ENCODE data around the gene RTP2.
A peak's percentile ranks its signal among the peaks of the same experiment; 100 is the strongest.
"Not testable (repeated sequence)": the region's sequence is repeated elsewhere in the genome, so short reads cannot be mapped to it uniquely, and the experiment has no call there.

RTP2 gene

DNA sequence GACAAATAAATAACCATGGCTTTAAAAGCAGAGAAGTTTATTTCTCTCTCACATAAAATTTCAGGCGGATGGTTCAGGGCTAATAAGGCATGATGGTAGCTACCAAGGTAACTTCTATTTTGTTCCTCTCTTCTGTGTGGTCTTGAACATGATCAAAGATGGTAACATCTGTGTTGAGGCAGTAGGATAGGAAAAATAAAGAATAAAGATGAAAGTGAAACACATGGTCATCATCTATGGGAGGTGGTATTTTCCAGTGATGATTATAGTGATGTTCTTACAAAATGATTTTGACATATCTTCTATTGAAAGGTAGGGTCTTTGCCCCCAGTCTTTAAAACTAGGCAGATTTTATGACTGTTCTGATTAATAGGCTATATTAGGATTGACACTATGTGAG lies 17.9 kb downstream of the RTP2 start:
- DNase-seq (ENCODE audit: insufficient read length, low spot score) = no peak
- no peak for FAIRE-seq
- TF ChIP-seq CTCF (IDR thresholded peaks at IDR 0.05; ENCODE audit: insufficient read depth, missing control alignments) = no peak

- FAIRE-seq; DNase-seq (ENCODE audit: insufficient read length, low spot score): not testable (repeated sequence)
These were observed 20.6 kb downstream of the RTP2 start for GRCh38 chr3:187681756-187682155.

DNA sequence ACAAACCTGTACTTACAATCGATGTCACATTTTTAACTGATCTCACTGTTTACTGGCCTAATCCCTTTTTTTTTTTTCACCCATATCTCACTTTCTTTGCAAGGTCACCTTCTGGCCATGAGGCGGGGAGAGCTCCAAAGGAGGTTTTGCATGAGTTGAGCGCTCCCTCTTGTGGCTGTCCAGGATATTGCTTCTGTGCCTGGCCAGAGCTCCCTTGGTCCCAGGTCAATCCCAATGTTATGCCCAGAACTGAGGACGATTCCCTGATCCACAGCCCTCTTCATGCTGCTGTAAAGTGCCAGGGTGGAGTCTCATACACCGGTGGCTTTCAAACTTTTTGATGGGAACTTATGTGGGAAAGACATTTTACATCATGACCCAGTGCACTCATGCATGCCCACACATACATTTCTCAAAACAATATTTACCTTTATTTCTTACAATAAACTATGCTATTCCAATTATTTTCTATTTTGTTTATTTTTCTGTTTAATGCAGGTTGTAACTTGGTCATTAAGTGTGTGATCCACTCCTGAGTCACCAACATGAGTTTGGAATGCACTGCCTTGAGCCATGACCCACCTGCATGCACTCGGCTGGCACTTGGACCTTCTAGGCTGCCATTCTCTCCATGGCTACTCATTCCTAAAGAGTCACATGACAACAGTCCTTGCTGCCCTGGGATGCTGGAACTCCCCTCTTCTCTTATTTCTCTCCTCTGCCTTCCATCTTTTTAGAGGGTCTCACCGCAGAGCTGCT lies 22.5 kb downstream of the RTP2 start:
- FAIRE-seq (no peak), DNase-seq (ENCODE audit: insufficient read length, low spot score) (no peak)
- TF ChIP-seq CTCF (IDR thresholded peaks at IDR 0.05; ENCODE audit: insufficient read depth, missing control alignments) = peak; percentile 91

DNA sequence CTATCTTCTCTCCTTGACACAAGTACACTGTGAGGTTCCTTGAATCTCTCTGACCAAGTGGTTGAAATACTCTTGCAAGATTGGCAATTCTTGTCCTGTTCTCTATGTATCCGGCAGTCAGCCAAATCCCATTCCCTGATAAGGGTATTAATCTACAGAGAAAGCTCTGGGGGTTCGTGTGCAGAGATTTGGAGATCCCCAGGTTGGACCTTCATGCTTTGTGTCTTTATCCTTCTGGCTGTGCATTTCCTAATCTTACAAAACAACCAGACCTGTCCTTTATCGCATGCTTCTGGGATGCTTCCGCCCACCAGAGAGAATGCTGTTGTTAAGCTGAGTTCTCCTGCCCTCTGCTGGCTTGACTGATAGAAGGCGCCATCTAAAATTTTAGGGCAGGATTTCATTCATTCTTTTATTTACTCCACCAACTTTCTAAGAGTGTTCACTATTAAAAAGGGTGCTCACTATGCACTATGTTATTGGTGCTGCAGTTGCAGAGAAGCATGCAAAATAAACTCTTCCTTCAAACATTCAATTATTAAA lies 23.6 kb downstream of the RTP2 start:
- peak; percentile 61 for TF ChIP-seq CTCF (IDR thresholded peaks at IDR 0.05; ENCODE audit: insufficient read depth, missing control alignments)
- FAIRE-seq (no peak), DNase-seq (ENCODE audit: insufficient read length, low spot score) (no peak)

- FAIRE-seq (no peak), DNase-seq (ENCODE audit: insufficient read length, low spot score) (no peak)
- TF ChIP-seq CTCF (IDR thresholded peaks at IDR 0.05; ENCODE audit: insufficient read depth, missing control alignments) = no peak
These were observed 24.8 kb downstream of the RTP2 start for GRCh38 chr3:187677604-187678003.

DNA sequence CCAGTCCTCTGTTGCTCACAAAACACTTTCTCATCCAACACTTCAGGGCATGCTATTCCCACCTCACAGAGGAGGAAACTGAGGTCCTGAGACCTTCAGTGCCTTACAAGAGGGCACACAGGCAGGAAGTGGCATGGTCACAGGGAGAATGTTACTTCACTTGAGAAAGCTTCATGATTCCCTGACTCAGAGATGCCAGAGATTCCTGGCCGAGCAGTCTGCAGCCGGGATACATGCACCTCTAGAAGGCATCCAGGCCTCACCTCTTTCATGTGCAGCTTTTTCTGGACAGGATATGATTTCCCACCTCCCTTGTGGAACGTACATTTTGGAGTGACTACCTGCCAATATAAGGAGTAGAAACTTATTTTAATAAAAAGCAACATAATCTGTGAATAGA lies 29.3 kb downstream of the RTP2 start:
- TF ChIP-seq CTCF (IDR thresholded peaks at IDR 0.05; ENCODE audit: insufficient read depth, missing control alignments) = no peak
- DNase-seq (ENCODE audit: insufficient read length, low spot score) (no peak), FAIRE-seq (no peak)

DNA sequence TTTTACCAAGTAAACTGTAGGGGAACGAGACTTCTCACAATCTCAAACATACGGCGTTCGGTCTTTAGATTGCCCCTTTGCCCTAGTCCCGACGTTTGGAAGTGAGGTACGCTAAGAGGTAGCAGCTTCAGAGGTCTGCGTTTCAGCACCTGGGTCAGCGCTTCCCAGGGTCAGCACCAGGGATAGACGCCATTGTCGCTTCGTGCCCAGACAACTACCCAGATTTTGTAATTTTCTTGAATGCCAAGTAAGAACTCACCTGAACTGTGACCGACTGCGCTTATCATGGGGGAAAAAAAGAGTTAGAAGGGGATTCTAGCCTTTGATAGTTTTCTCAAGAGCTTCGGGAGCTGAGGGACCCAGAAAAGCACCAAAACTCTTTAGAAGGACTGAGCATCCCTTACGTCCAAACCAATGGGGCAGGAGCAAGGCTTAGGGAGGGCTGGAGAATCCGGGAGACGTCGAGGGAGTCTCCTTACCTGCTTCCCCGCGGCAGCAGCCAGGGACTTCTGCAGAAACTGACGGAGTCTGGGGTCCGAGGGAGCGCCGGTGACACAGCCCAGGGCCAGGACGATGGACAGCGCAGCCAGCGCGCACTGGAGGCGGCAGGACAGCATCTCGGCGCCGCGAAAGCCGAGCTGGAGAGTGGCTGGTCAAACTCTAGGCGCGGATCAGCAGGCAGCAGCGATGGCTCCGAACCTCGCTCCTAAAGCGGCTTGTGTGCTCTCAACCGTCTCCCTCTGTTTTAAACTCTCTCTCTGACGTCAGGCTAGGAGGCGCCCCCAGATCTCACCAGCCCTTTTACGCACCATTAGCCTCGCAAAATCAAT lies 32.5 kb downstream of the RTP2 start, which contains the start of gene SST:
Gene SST, minus strand, starts transcription at position 720 of the 830 bp plus-strand sequence. Its CDS starts 103 bp downstream, at position 617.
- no peak for TF ChIP-seq CTCF (IDR thresholded peaks at IDR 0.05; ENCODE audit: insufficient read depth, missing control alignments)
- no peak for DNase-seq (ENCODE audit: insufficient read length, low spot score)
- no peak for FAIRE-seq
